Loucy (cell line): ENCODE measurements around the gene UBE2G1.

Experiments
- H2AFZ ChIP-seq: fragments of 200-600 bp; sonication (generic); 2 replicates; pipeline ENCODE4 v1.6.0; 2016; ENCODE audit warnings: antibody characterized with exemption, mild to moderate bottlenecking, low read length, moderate library complexity
- H3F3A ChIP-seq: fragments of 200-600 bp; 2 replicates; pipeline ENCODE4 v1.6.0; 2016; ENCODE audit warnings: antibody characterized with exemption, low read depth, mild to moderate bottlenecking
- H3K27me3 ChIP-seq: fragments of 200-600 bp; sonication (generic); 2 replicates; pipeline ENCODE4 v1.6.1; 2014; ENCODE audit warnings: low read length, mild to moderate bottlenecking; ENCODE audit not compliant: insufficient read depth, poor library complexity, severe bottlenecking
- H3K36me3 ChIP-seq: fragments of 200-600 bp; sonication (generic); 2 replicates; pipeline ENCODE4 v1.6.1; 2016; ENCODE audit warnings: low read length; ENCODE audit not compliant: insufficient read depth
- H3K4me1 ChIP-seq: fragments of 200-600 bp; sonication (generic); 2 replicates; pipeline ENCODE4 v1.5.1; 2014; ENCODE audit warnings: low read length, mild to moderate bottlenecking; ENCODE audit not compliant: insufficient read depth, poor library complexity, severe bottlenecking
- H3K4me2 ChIP-seq: fragments of 200-600 bp; sonication (generic); 2 replicates; pipeline ENCODE4 v1.6.0; 2014; ENCODE audit warnings: antibody characterized with exemption, low read length, low read depth, mild to moderate bottlenecking; ENCODE audit not compliant: poor library complexity, severe bottlenecking
- H3K4me3 ChIP-seq: fragments of 200-600 bp; sonication (generic); 2 replicates; pipeline ENCODE4 v1.5.1; 2014; ENCODE audit warnings: low read length, mild to moderate bottlenecking, mixed read lengths; ENCODE audit not compliant: poor library complexity, severe bottlenecking
- H3K79me2 ChIP-seq: fragments of 200-600 bp; sonication (generic); 2 replicates; pipeline ENCODE4 v1.6.1; 2014; ENCODE audit warnings: low read length; ENCODE audit not compliant: insufficient read depth
- H3K9ac ChIP-seq: fragments of 200-600 bp; sonication (generic); 2 replicates; pipeline ENCODE4 v1.6.0; 2014; ENCODE audit warnings: mild to moderate bottlenecking, low read depth, low read length, moderate library complexity; ENCODE audit not compliant: poor library complexity, severe bottlenecking
- H3K9me2 ChIP-seq: fragments of 200-600 bp; sonication (generic); replicated peaks from 2 replicates; pipeline ENCODE4 v1.6.1; 2016; ENCODE audit warnings: low read depth, low read length, mixed read lengths
- H3K9me3 ChIP-seq: fragments of 200-600 bp; sonication (generic); 2 replicates; pipeline ENCODE4 v1.6.1; 2014; ENCODE audit warnings: mild to moderate bottlenecking, antibody characterized with exemption, low read length, low read depth; ENCODE audit not compliant: insufficient read depth
- H4K20me1 ChIP-seq: fragments of 200-600 bp; sonication (generic); 2 replicates; pipeline ENCODE4 v1.6.0; 2014; ENCODE audit warnings: antibody characterized with exemption, low read length, mild to moderate bottlenecking; ENCODE audit not compliant: insufficient read depth, poor library complexity, severe bottlenecking
- EZH2phosphoT487 ChIP-seq: fragments of 200-600 bp; IDR thresholded peaks from 2 replicates; pipeline ENCODE4 v1.6.1; 2018; ENCODE audit warnings: antibody characterized with exemption, mild to moderate bottlenecking, moderate library complexity, borderline replicate concordance
- TF ChIP-seq, protein P1 (sequence below): fragments of 200-600 bp; sonication (generic); conservative IDR thresholded peaks from 2 replicates; pipeline ENCODE4 v1.5.1; 2014; ENCODE audit warnings: mild to moderate bottlenecking, antibody characterized with exemption, low read length

The UBE2G1 gene

DNA sequence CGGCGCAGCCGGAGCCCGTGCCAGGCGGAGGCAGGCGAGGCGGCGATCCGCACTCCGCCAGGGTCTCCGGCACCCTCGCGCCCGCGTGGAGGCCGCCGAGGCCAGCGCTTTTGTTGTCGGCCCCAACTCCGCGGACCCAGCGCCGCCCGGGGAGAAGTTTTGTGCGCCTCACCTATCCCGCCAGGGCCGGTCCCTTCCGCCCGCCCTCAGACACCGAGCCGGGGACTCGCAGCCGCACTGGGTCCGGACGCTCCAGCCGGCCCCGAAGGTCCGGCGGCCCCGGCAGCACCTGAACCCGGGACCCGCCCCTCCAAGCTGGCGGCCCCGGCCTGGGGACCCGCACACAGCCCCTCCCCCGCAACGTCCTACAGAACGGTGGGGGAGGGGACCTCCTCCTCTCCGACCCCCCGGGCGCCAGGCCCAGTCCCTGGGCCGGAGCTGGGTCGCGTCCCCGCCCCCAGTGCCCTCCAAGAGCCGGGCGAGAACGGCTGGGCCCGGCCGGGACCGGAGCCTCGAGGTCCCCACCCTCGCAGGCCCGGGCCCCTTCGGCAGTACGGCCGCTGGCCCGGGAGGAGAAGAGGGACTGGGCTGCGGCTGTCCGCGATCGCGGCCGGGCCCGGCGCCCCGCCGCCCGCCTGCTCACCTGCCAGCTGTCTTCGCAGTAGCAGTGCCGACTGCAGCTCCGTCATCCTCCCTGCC lies 698 bp downstream of the UBE2G1 start:
- Histone ChIP-seq H2AFZ (no peak overlapping the region), H3K9ac (peak overlapping the region; percentile 98), H3K9me3 (no peaks in the 10 kb centered on the region), H4K20me1 (peaks cover 48% of the 10 kb centered on the region), H3K79me2 (peaks cover 55% of the 10 kb centered on the region), H3K4me1 (peaks cover 27% of the 10 kb centered on the region), H3K4me2 (peak overlapping the region; percentile 91), H3K36me3 (no peaks in the 10 kb centered on the region), H3K27me3 (peaks cover 9% of the 10 kb centered on the region), H3F3A (no peaks in the 10 kb centered on the region), H3K4me3 (peak overlapping the region; percentile 98), H3K9me2 (no peaks in the 10 kb centered on the region)
- no peak for TF ChIP-seq EZH2phosphoT487
- TF ChIP-seq, protein P1, sequence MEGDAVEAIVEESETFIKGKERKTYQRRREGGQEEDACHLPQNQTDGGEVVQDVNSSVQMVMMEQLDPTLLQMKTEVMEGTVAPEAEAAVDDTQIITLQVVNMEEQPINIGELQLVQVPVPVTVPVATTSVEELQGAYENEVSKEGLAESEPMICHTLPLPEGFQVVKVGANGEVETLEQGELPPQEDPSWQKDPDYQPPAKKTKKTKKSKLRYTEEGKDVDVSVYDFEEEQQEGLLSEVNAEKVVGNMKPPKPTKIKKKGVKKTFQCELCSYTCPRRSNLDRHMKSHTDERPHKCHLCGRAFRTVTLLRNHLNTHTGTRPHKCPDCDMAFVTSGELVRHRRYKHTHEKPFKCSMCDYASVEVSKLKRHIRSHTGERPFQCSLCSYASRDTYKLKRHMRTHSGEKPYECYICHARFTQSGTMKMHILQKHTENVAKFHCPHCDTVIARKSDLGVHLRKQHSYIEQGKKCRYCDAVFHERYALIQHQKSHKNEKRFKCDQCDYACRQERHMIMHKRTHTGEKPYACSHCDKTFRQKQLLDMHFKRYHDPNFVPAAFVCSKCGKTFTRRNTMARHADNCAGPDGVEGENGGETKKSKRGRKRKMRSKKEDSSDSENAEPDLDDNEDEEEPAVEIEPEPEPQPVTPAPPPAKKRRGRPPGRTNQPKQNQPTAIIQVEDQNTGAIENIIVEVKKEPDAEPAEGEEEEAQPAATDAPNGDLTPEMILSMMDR: no peak

DNA sequence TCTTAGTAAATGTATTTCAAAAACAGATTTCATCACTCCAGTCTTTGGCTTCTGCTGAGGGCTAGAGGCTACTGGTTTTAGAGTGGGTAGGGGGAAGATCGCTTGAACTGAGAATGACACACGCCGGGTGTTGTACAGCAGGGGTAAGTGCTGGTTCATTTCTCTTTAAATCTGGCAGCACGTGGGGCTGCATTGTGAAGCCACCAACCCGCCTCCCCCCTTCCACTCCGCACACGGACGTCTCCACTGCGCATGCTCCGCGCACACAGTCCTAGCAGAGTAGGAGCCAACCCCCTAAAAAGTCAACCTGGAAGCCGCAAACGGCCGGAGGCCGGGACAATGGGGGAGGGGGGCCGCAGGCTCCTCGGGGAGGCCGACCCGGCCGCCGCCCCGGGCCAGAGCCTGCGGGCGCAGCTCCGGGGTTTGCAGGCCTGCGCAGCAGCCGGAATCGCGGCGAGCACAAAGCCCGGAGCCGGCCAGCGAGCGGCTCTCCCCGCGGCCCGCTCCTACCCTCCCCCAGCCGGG lies 1.3 kb downstream of the UBE2G1 start:
- no peaks in the 10 kb centered on the region for H3K36me3 ChIP-seq
- H3K4me2 ChIP-seq: peak overlapping the region; percentile 91
- H3K9ac ChIP-seq: peak overlapping the region; percentile 98
- H4K20me1 ChIP-seq: peaks cover 54% of the 10 kb centered on the region
- H3F3A ChIP-seq: no peaks in the 10 kb centered on the region
- TF ChIP-seq, protein P1: no peak
- TF ChIP-seq EZH2phosphoT487: no peak
- no peak overlapping the region for H2AFZ ChIP-seq
- H3K27me3 ChIP-seq: peaks cover 9% of the 10 kb centered on the region
- peaks cover 62% of the 10 kb centered on the region for H3K79me2 ChIP-seq
- peaks cover 27% of the 10 kb centered on the region for H3K4me1 ChIP-seq
- no peaks in the 10 kb centered on the region for H3K9me2 ChIP-seq
- H3K4me3 ChIP-seq: peak overlapping the region; percentile 98
- no peaks in the 10 kb centered on the region for H3K9me3 ChIP-seq

DNA sequence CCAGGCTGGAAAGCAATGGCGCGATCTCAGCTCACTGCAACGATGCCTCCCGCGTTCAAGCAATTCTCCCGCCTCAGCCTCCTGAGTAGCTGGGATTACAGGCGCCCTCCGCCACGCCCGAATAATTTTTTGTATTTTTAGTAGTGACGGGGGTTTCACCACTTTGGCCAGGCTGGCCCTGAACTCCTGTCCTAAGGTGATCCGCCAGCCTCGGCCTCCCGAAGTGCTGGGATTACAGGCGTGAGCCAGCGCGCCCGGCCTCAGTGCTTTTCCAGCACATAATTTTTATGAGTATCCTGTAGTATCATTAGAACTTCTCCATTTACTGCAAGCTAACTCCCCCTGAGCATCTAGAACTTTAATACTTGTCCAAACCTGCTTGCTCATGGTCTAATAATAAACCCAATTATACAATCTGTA lies 1.8 kb downstream of the UBE2G1 start:
- Histone ChIP-seq H3K4me2 (peak overlapping the region; percentile 91), H3K27me3 (peaks cover 9% of the 10 kb centered on the region), H3K79me2 (peaks cover 67% of the 10 kb centered on the region), H2AFZ (no peak overlapping the region), H3K9me3 (no peaks in the 10 kb centered on the region), H3F3A (no peaks in the 10 kb centered on the region), H4K20me1 (peaks cover 59% of the 10 kb centered on the region), H3K4me3 (peak overlapping the region; percentile 98), H3K9me2 (no peaks in the 10 kb centered on the region), H3K36me3 (no peaks in the 10 kb centered on the region), H3K9ac (peak overlapping the region; percentile 98), H3K4me1 (peaks cover 29% of the 10 kb centered on the region)
- TF ChIP-seq EZH2phosphoT487: no peak
- TF ChIP-seq, protein P1: no peak
